ENCODE results near the gene EDA.

The EDA gene

DNA sequence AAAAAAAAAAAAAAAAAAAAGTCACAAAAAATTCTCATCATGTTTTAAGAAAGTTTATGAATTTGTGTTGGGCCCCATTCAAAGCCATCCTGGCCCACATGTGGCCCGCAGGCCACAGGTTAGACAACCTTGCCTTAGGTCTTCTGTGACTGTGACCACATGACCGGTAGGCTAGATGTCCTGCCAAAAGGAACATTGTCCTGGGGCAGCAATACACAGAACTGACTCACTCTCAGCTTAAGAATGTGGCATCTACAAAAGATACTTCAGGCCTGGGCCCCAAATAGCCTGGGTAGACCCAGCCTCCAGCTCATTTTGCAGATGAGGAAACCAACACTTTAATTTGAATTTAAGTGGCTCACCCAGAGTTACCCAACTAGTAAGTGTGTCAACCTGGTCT, 423.8 kb downstream of the EDA start:
- TF ChIP-seq CREB1 (IDR thresholded peaks at IDR 0.05; ENCODE audit: low read depth) (no peak), NFIC (IDR thresholded peaks at IDR 0.05) (no peak), TCF12 (IDR thresholded peaks at IDR 0.05; ENCODE audit: low read depth) (no peak), ZBTB7A (IDR thresholded peaks at IDR 0.05; ENCODE audit: low read depth) (no peak), EP300 (IDR thresholded peaks at IDR 0.05; ENCODE audit: borderline replicate concordance) (no peak), YY1 (IDR thresholded peaks at IDR 0.05; ENCODE audit: low read depth) (no peak), RAD21 (IDR thresholded peaks at IDR 0.05; ENCODE audit: low read depth) (no peak), CEBPB (IDR thresholded peaks at IDR 0.05) (no peak), TEAD4 (IDR thresholded peaks at IDR 0.05) (no peak), EGR1 (IDR thresholded peaks at IDR 0.05) (no peak), TAF1 (IDR thresholded peaks at IDR 0.05; ENCODE audit: low read depth) (no peak), FOXM1 (IDR thresholded peaks at IDR 0.05; ENCODE audit: borderline replicate concordance, low read depth) (no peak)
- TF ChIP-seq, protein P1, sequence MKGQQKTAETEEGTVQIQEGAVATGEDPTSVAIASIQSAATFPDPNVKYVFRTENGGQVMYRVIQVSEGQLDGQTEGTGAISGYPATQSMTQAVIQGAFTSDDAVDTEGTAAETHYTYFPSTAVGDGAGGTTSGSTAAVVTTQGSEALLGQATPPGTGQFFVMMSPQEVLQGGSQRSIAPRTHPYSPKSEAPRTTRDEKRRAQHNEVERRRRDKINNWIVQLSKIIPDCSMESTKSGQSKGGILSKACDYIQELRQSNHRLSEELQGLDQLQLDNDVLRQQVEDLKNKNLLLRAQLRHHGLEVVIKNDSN (IDR thresholded peaks at IDR 0.05), result no peak
- TF ChIP-seq, protein P2, sequence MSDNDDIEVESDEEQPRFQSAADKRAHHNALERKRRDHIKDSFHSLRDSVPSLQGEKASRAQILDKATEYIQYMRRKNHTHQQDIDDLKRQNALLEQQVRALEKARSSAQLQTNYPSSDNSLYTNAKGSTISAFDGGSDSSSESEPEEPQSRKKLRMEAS (IDR thresholded peaks at IDR 0.05), result no peak
- TF ChIP-seq, protein P3, sequence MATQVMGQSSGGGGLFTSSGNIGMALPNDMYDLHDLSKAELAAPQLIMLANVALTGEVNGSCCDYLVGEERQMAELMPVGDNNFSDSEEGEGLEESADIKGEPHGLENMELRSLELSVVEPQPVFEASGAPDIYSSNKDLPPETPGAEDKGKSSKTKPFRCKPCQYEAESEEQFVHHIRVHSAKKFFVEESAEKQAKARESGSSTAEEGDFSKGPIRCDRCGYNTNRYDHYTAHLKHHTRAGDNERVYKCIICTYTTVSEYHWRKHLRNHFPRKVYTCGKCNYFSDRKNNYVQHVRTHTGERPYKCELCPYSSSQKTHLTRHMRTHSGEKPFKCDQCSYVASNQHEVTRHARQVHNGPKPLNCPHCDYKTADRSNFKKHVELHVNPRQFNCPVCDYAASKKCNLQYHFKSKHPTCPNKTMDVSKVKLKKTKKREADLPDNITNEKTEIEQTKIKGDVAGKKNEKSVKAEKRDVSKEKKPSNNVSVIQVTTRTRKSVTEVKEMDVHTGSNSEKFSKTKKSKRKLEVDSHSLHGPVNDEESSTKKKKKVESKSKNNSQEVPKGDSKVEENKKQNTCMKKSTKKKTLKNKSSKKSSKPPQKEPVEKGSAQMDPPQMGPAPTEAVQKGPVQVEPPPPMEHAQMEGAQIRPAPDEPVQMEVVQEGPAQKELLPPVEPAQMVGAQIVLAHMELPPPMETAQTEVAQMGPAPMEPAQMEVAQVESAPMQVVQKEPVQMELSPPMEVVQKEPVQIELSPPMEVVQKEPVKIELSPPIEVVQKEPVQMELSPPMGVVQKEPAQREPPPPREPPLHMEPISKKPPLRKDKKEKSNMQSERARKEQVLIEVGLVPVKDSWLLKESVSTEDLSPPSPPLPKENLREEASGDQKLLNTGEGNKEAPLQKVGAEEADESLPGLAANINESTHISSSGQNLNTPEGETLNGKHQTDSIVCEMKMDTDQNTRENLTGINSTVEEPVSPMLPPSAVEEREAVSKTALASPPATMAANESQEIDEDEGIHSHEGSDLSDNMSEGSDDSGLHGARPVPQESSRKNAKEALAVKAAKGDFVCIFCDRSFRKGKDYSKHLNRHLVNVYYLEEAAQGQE (IDR thresholded peaks at IDR 0.05; ENCODE audit: low read depth), result no peak

DNA sequence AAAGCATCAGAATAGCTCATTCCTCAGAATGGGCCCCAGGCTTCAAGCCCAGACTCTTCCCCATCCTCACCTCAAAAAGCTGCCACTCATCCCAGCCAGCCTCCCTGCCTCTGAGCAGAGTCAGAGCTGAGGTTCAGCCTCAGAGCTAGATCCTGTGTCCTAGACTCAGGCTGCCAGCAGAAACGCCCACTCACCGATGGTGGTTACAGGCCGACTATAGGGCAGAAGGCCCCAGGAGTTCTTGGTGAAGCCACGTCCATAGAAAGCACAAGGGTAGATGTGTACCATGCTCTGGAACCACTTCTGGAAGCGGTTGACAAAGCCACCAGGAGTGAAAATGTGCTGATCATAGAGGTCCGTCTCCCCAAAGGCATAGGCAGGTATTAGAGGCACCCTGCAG, 426.1 kb downstream of the EDA start:
- no peak for TF ChIP-seq EP300 (IDR thresholded peaks at IDR 0.05; ENCODE audit: borderline replicate concordance)
- TF ChIP-seq EGR1 (IDR thresholded peaks at IDR 0.05), result no peak
- TF ChIP-seq, protein P3 (IDR thresholded peaks at IDR 0.05; ENCODE audit: low read depth), result no peak
- no peak for TF ChIP-seq TEAD4 (IDR thresholded peaks at IDR 0.05)
- TF ChIP-seq FOXM1 (IDR thresholded peaks at IDR 0.05; ENCODE audit: borderline replicate concordance, low read depth), result no peak
- no peak for TF ChIP-seq ZBTB7A (IDR thresholded peaks at IDR 0.05; ENCODE audit: low read depth)
- TF ChIP-seq CEBPB (IDR thresholded peaks at IDR 0.05), result no peak
- TF ChIP-seq TCF12 (IDR thresholded peaks at IDR 0.05; ENCODE audit: low read depth), result no peak
- TF ChIP-seq NFIC (IDR thresholded peaks at IDR 0.05), result no peak
- no peak for TF ChIP-seq YY1 (IDR thresholded peaks at IDR 0.05; ENCODE audit: low read depth)
- no peak for TF ChIP-seq TAF1 (IDR thresholded peaks at IDR 0.05; ENCODE audit: low read depth)
- TF ChIP-seq RAD21 (IDR thresholded peaks at IDR 0.05; ENCODE audit: low read depth), result no peak
- TF ChIP-seq, protein P1 (IDR thresholded peaks at IDR 0.05), result no peak
- TF ChIP-seq CREB1 (IDR thresholded peaks at IDR 0.05; ENCODE audit: low read depth), result no peak
- TF ChIP-seq, protein P2 (IDR thresholded peaks at IDR 0.05), result no peak

DNA sequence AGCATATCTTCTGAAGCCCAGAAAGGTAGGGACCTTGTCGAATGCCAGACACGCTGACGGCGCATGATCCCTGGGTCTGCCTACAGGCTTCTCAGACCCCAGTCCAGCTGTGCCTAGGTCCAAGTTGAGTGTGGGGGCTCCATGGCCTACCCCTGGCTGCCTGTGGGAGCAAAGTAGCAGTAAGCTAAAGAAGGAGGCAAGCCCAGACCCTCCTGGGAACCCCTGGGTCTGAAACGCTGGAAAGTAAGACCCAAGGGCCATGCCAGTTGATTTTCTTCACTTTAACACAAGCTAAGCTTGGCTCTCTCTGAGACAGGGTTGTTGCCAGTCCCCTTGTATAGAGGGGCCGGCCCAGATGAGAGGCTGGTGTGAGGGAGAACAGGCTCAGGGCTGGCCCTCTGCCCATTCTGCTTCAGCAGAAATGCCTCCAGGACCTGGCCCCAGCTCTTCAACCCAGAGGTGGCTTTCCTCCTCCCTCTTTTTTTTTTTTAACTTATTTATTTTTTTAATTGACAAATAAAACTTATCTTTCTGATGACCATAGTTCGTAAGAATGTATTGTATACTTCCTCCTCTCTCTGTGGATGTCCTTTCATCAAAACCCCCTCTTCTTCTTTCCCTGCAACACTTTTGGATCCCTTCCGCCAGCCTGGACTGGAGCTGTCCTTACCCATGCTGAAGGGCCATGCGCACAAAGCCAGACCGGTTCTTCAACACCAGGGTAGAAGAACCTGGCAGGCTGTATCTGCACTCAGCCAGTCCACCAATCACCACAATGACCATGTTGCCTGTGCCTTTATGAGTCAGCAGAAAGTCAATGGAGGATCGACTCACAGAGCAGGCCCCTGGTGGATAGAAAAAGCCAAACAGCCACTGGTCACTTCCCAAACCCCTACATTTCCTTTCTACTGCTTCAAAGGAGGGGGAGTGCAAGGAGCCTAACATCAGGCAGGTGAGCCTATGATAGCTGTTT, 426.8 kb downstream of the EDA start:
- TF ChIP-seq CREB1 (IDR thresholded peaks at IDR 0.05; ENCODE audit: low read depth) (no peak), ZBTB7A (IDR thresholded peaks at IDR 0.05; ENCODE audit: low read depth) (no peak), CEBPB (IDR thresholded peaks at IDR 0.05) (no peak), RAD21 (IDR thresholded peaks at IDR 0.05; ENCODE audit: low read depth) (no peak), FOXM1 (IDR thresholded peaks at IDR 0.05; ENCODE audit: borderline replicate concordance, low read depth) (no peak), NFIC (IDR thresholded peaks at IDR 0.05) (no peak), EGR1 (IDR thresholded peaks at IDR 0.05) (no peak), YY1 (IDR thresholded peaks at IDR 0.05; ENCODE audit: low read depth) (no peak)
- TF ChIP-seq, protein P3 (IDR thresholded peaks at IDR 0.05; ENCODE audit: low read depth), result no peak
- TF ChIP-seq, protein P1 (IDR thresholded peaks at IDR 0.05), result no peak
